Transverse colon (tissue), 3 donors: Measurements from ENCODE around the gene GMNC.

Experiments used
- CTCF ChIP-seq, 5 experiments: fragments of 200-600 bp in 3 of 5; fragments of 450-650 bp in 2 of 5; sonication (generic) in 3 of 5; IDR thresholded peaks; 1 replicate in 2 of 5; 2 replicates in 3 of 5; pipeline ENCODE4 v1.5.1; 2016 to 2017; ENCODE audit warnings: antibody characterized with exemption in 5 of 5, inconsistent platforms in 3 of 5, mild to moderate bottlenecking in 2 of 5, moderate library complexity in 1 of 5
- POLR2A ChIP-seq: fragments of 450-650 bp; IDR thresholded peaks from one replicate; pipeline ENCODE4 v1.6.1; 2016; ENCODE audit warnings: antibody characterized with exemption, mild to moderate bottlenecking, moderate library complexity

DNA sequence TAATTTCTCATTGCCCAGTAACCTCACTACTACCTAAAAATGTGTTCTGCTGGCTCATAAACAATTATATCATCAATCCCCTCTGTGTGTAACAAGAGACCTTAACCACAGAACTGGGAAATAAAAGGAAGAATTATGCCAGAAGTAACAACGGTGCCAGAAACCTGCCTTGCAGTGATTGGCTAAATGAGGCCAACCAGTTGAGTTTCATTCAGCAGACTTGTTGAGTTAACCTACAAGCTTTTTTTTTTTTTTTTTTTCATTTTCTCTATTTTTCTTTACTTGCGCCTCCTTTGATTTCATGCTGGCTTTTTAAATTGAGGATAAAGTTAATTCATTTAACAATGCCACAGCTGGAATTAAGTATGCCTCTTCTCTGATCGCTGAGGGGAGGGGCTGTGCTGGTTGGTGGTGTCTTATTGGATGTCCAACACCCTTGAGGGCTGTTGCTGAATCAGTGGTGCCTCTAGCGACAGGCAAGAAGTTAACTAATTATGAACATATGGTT lies 30.0 kb upstream of the GMNC start:
- TF ChIP-seq CTCF (IDR thresholded peaks at IDR 0.05) (no peak), POLR2A (no peak)
